Inferior parietal cortex (tissue), 1 donor: ENCODE results near the gene VAMP5.
A peak's percentile ranks its signal among the peaks of the same experiment; 100 is the strongest.
"Not testable (repeated sequence)": the region's sequence is repeated elsewhere in the genome, so short reads cannot be mapped to it uniquely, and the experiment has no call there.

ENCODE experiments used
- DNase-seq: peaks from one replicate; pipeline ENCODE4 v3.0.0-alpha.2; 2016; ENCODE audit errors: extremely low spot score

The VAMP5 gene

GRCh38 chr2:85584857-85585780 is 888 bp downstream of the VAMP5 start:
- no peak for DNase-seq

GRCh38 chr2:85585781-85586105 is 1.5 kb downstream of the VAMP5 start:
- no peak for DNase-seq

- no peak for DNase-seq
Measured at GRCh38 chr2:85588236-85588635, 4.0 kb downstream of the VAMP5 start.

- DNase-seq: no peak
Measured at GRCh38 chr2:85588645-85589044, 4.4 kb downstream of the VAMP5 start.

- DNase-seq: no peak
Measured at GRCh38 chr2:85589181-85589580, 5.0 kb downstream of the VAMP5 start.

- DNase-seq: no peak
Measured at GRCh38 chr2:85589982-85590791, 6.0 kb downstream of the VAMP5 start.

- DNase-seq: no peak
Measured at GRCh38 chr2:85590950-85591349, 6.7 kb downstream of the VAMP5 start.

- DNase-seq: no peak
Measured at GRCh38 chr2:85591563-85591962, 7.3 kb downstream of the VAMP5 start.

GRCh38 chr2:85592299-85592698 is 8.1 kb downstream of the VAMP5 start:
- DNase-seq: not testable (repeated sequence)

- DNase-seq: no peak
Measured at GRCh38 chr2:85593023-85593422, 8.8 kb downstream of the VAMP5 start.

- DNase-seq: no peak
Measured at GRCh38 chr2:85594715-85595300, 10.6 kb downstream of the VAMP5 start.

- DNase-seq: peak; percentile 100
Measured at GRCh38 chr2:85595301-85596025, 11.2 kb downstream of the VAMP5 start, which contains the start of gene RNF181. Gene RNF181 (plus strand): TSS chr2:85595745. CDS start chr2:85595764, 19 bp downstream.

- DNase-seq: no peak
Measured at GRCh38 chr2:85596026-85596333, 11.7 kb downstream of the VAMP5 start.

- DNase-seq: no peak
Measured at GRCh38 chr2:85596486-85597143, 12.4 kb downstream of the VAMP5 start.

- no peak for DNase-seq
Measured at GRCh38 chr2:85597241-85597640, 13.0 kb downstream of the VAMP5 start.

GRCh38 chr2:85598594-85599340 is 14.5 kb downstream of the VAMP5 start:
- no peak for DNase-seq

GRCh38 chr2:85599468-85600234 is 15.4 kb downstream of the VAMP5 start:
- no peak for DNase-seq

GRCh38 chr2:85600235-85600575 is 16.0 kb downstream of the VAMP5 start:
- no peak for DNase-seq

GRCh38 chr2:85600951-85601770 is 16.9 kb downstream of the VAMP5 start:
- no peak for DNase-seq
